A673 (cell line): ENCODE results near the gene DCN.

Experiments
- CTCF ChIP-seq: fragments of 300-800, 200-600 bp; sonication (generic); conservative IDR thresholded peaks from 2 replicates; pipeline ENCODE4 v1.5.1; 2017; ENCODE audit warnings: low read depth, mild to moderate bottlenecking, antibody characterized with exemption, low read length, moderate library complexity, mixed read lengths
- EZH2 ChIP-seq: fragments of 200-600 bp; sonication (generic); IDR thresholded peaks from 2 replicates; pipeline ENCODE4 v1.6.1; 2017; ENCODE audit warnings: borderline replicate concordance, low read depth, mild to moderate bottlenecking, mixed read lengths, antibody characterized with exemption, low read length; ENCODE audit not compliant: poor library complexity, severe bottlenecking

- TF ChIP-seq CTCF: no peak
- no peak for TF ChIP-seq EZH2
These were observed at the start of gene DCN for GRCh38 chr12:91182636-91183455.
